Tibial nerve (tissue), 4 donors: ENCODE results near the gene PANK4. TPM values are rescaled to one million over a fixed set of nuclear protein-coding genes. Genes with fewer than 3 reads are reported as not detected.

ENCODE experiments used
- DNase-seq, 2 donors: peaks; one replicate each; pipeline ENCODE4 v3.0.0-alpha.2; 2019; ENCODE audit warnings: low spot score in 2 of 2
- H3K27ac ChIP-seq, 4 donors: fragments of 200-600 bp; sonication (generic) in 3 of 4; one replicate each; pipeline ENCODE4 v1.5.1; 2017 to 2019; ENCODE audit warnings: mild to moderate bottlenecking in 1 of 4
- H3K27me3 ChIP-seq, 2 donors: fragments of 200-600 bp; sonication (generic) in 1 of 2; one replicate each; pipeline versions ENCODE4 v1.5.1 to v1.6.0; 2017 to 2019
- H3K36me3 ChIP-seq, 3 donors: fragments of 200-600 bp; sonication (generic); one replicate each; pipeline ENCODE4 v1.5.1; 2018 to 2019
- H3K4me1 ChIP-seq, 4 donors: fragments of 200-600 bp; sonication (generic) in 3 of 4; one replicate each; pipeline ENCODE4 v1.5.1; 2017 to 2019
- H3K4me3 ChIP-seq, 4 donors: fragments of 200-600 bp; sonication (generic) in 3 of 4; one replicate each; pipeline ENCODE4 v1.5.1; 2017 to 2019; ENCODE audit warnings: mild to moderate bottlenecking in 1 of 4, moderate library complexity in 1 of 4
- H3K9me3 ChIP-seq, 4 donors: fragments of 200-600 bp; sonication (generic) in 3 of 4; one replicate each; pipeline ENCODE4 v1.5.1; 2017 to 2019
- CTCF ChIP-seq, 5 experiments: fragments of 200-600 bp in 3 of 5; fragments of 450-650 bp in 2 of 5; sonication (generic) in 3 of 5; IDR thresholded peaks; one replicate each; pipeline ENCODE4 v1.5.1; 2016 to 2019; ENCODE audit warnings: antibody characterized with exemption in 5 of 5, mild to moderate bottlenecking in 3 of 5, moderate library complexity in 2 of 5
- EP300 ChIP-seq, 2 donors: sonication (generic); formaldehyde crosslinking; IDR thresholded peaks; one replicate each; pipeline ENCODE4 v1.6.1; 2017; ENCODE audit warnings: antibody characterized with exemption in 2 of 2, mild to moderate bottlenecking in 1 of 2
- POLR2A ChIP-seq, 2 donors: fragments of 450-650 bp; IDR thresholded peaks; one replicate each; pipeline ENCODE4 v1.6.1; 2017; ENCODE audit warnings: antibody characterized with exemption in 2 of 2, mild to moderate bottlenecking in 2 of 2, moderate library complexity in 2 of 2
- WGBS, 2 donors: methylation state at CpG; one replicate each; pipeline ENCODE4 v1.1.5; 2018; 5-methylcytosine and 5-hydroxymethylcytosine counted together
- total RNA-seq, 4 donors: library from RNA; depleted of rRNA; stranded (reverse); fragments of >200 nt; gene quantifications; one replicate each; pipeline ENCODE4 v1.1.0, GENCODE V29; 2016

The PANK4 gene
- total RNA-seq, 4 donors from 2014 or later: 14.2 to 50.0 (median 38.1) TPM

GRCh38 chr1:2532485-2533160, 6.2 kb upstream of the PANK4 start:
- no peak for DNase-seq
- no peaks in the 10 kb centered on the region for H3K36me3 ChIP-seq
- no peaks in the 10 kb centered on the region for H3K9me3 ChIP-seq
- no peak overlapping the region for H3K27ac ChIP-seq
- 43 to 57% methylated on average over 8 to 20 of the region's 23 CpGs for WGBS, 2 donors
- H3K4me3 ChIP-seq: no peak overlapping the region
- TF ChIP-seq EP300 (IDR thresholded peaks at IDR 0.05): no peak
- TF ChIP-seq POLR2A (IDR thresholded peaks at IDR 0.05): no peak
- no peak for TF ChIP-seq CTCF (IDR thresholded peaks at IDR 0.05)
- peaks cover 2 to 91% of the 10 kb centered on the region in 2 donors for H3K27me3 ChIP-seq
- H3K4me1 ChIP-seq: peaks cover 0 to 47% (median 12%) of the 10 kb centered on the region in 4 donors

GRCh38 chr1:2530513-2531361, 4.3 kb upstream of the PANK4 start:
- no peaks in the 10 kb centered on the region for H3K36me3 ChIP-seq
- H3K4me3 ChIP-seq: peak overlapping the region in 2 of 4 donors; percentile 40 to 41
- no peaks in the 10 kb centered on the region for H3K9me3 ChIP-seq
- peaks cover 2 to 74% of the 10 kb centered on the region in 2 donors for H3K27me3 ChIP-seq
- H3K27ac ChIP-seq: no peak overlapping the region
- DNase-seq: no peak
- TF ChIP-seq POLR2A (IDR thresholded peaks at IDR 0.05) (no peak), CTCF (IDR thresholded peaks at IDR 0.05) (no peak), EP300 (IDR thresholded peaks at IDR 0.05) (no peak)
- 13 to 25% methylated on average over 14 to 19 of the region's 30 CpGs for WGBS, 2 donors
- H3K4me1 ChIP-seq: peaks cover 0 to 58% (median 20%) of the 10 kb centered on the region in 4 donors

- DNase-seq: no peak
- TF ChIP-seq EP300 (IDR thresholded peaks at IDR 0.05) (no peak), CTCF (IDR thresholded peaks at IDR 0.05) (no peak), POLR2A (IDR thresholded peaks at IDR 0.05) (no peak)
- H3K9me3 ChIP-seq: no peaks in the 10 kb centered on the region
- H3K4me1 ChIP-seq: peaks cover 0 to 59% (median 28%) of the 10 kb centered on the region in 4 donors
- 0 to 4% methylated on average over 26 to 32 of the region's 91 CpGs for WGBS, 2 donors
- H3K27me3 ChIP-seq: peaks cover 2 to 66% of the 10 kb centered on the region in 2 donors
- peak within 1 kb of the TSS in 1 of 4 donors; percentile 38 for H3K27ac ChIP-seq
- H3K36me3 ChIP-seq: no peaks in the 10 kb centered on the region
- peak within 1 kb of the TSS in 3 of 4 donors; percentile 1 to 41 (median 40) for H3K4me3 ChIP-seq
Measured at GRCh38 chr1:2529784-2530512, 3.6 kb upstream of the PANK4 start, which contains the start of gene HES5. Gene HES5, minus strand, starts transcription at chr1:2530263. Its CDS starts 99 bp downstream, at chr1:2530164.

- Histone ChIP-seq H3K27me3 (peaks cover 2 to 59% of the 10 kb centered on the region in 2 donors), H3K9me3 (no peaks in the 10 kb centered on the region), H3K4me3 (peak overlapping the region in 3 of 4 donors; percentile 1 to 41 (median 40)), H3K27ac (peak overlapping the region in 2 of 4 donors; percentile 8 to 38), H3K36me3 (no peaks in the 10 kb centered on the region), H3K4me1 (peaks cover 0 to 67% (median 35%) of the 10 kb centered on the region in 4 donors)
- no peak for TF ChIP-seq POLR2A (IDR thresholded peaks at IDR 0.05)
- TF ChIP-seq CTCF (IDR thresholded peaks at IDR 0.05): peak in 1 of 5 experiments; percentile 17
- 17 to 21% methylated on average over 16 of the region's 84 CpGs for WGBS, 2 donors
- DNase-seq: no peak
Measured at GRCh38 chr1:2528966-2529783, 2.8 kb upstream of the PANK4 start.
